ENCODE data around the gene SLC35E1. TPM values are rescaled to one million over a fixed set of nuclear protein-coding genes. Genes with fewer than 3 reads are reported as not detected.
A peak's percentile ranks its signal among the peaks of the same experiment; 100 is the strongest.

Gene SLC35E1
- total RNA-seq, result 10 to 100 TPM; 57.3 to 57.7 TPM

GRCh38 chr19:16572332-16573211, at the start of gene SLC35E1:
Gene SLC35E1, minus strand, starts transcription at chr19:16572415. Its CDS starts 51 bp downstream, at chr19:16572364.
- H3K36me3 Mint-ChIP-seq (ENCODE audit: low read depth), result peaks cover 57% of the 10 kb centered on the region
- H3K4me1 Mint-ChIP-seq, result peaks cover 68% of the 10 kb centered on the region
- H3K9me3 Mint-ChIP-seq, result no peaks in the 10 kb centered on the region
- CTCF ChIA-PET, result interaction anchor here (2.3 kb wide), 1 partner anchor 12 kb away, joined by 13 read pairs; no protein-coding TSS in a partner anchor
- peak within 1 kb of the TSS; percentile 93 for H3K4me3 Mint-ChIP-seq
- H3K27ac Mint-ChIP-seq, result peak within 1 kb of the TSS; percentile 90
- H3K27me3 Mint-ChIP-seq, result no peaks in the 10 kb centered on the region
- DNase-seq, result peak; percentile 93
- POLR2A ChIA-PET, result interaction anchor here (0.6 to 2.6 kb wide), 9 partner anchors 12 to 88 kb away, joined by 3 to 32 read pairs (median 7); partner anchors contain the start of genes CHERP, SMIM7 and TMEM38A

- H3K9me3 Mint-ChIP-seq, result no peaks in the 10 kb centered on the region
- POLR2A ChIA-PET, result no interaction called here
- no peak overlapping the region for H3K27ac Mint-ChIP-seq
- peaks cover 57% of the 10 kb centered on the region for H3K4me1 Mint-ChIP-seq
- DNase-seq, result no peak
- H3K27me3 Mint-ChIP-seq, result no peaks in the 10 kb centered on the region
- CTCF ChIA-PET, result no interaction called here
- no peak overlapping the region for H3K4me3 Mint-ChIP-seq
- H3K36me3 Mint-ChIP-seq (ENCODE audit: low read depth), result peaks cover 14% of the 10 kb centered on the region
Measured at GRCh38 chr19:16621165-16621800, 49.1 kb upstream of the SLC35E1 start.

GRCh38 chr19:16620584-16620983, 48.4 kb upstream of the SLC35E1 start:
- Mint-ChIP-seq H3K27ac (no peak overlapping the region), H3K4me3 (no peak overlapping the region), H3K4me1 (peaks cover 57% of the 10 kb centered on the region), H3K27me3 (no peaks in the 10 kb centered on the region), H3K9me3 (no peaks in the 10 kb centered on the region), H3K36me3 (ENCODE audit: low read depth) (peaks cover 11% of the 10 kb centered on the region)
- DNase-seq, result no peak
- ChIA-PET POLR2A (no interaction called here), CTCF (no interaction called here)

GRCh38 chr19:16620018-16620417, 47.8 kb upstream of the SLC35E1 start:
- no peak overlapping the region for H3K4me3 Mint-ChIP-seq
- no peaks in the 10 kb centered on the region for H3K27me3 Mint-ChIP-seq
- no peak overlapping the region for H3K27ac Mint-ChIP-seq
- no peaks in the 10 kb centered on the region for H3K9me3 Mint-ChIP-seq
- peaks cover 5% of the 10 kb centered on the region for H3K36me3 Mint-ChIP-seq (ENCODE audit: low read depth)
- peaks cover 57% of the 10 kb centered on the region for H3K4me1 Mint-ChIP-seq
- CTCF ChIA-PET, result no interaction called here
- POLR2A ChIA-PET, result interaction anchor here (3.8 kb wide), 1 partner anchor 8 kb away, joined by 23 read pairs; the partner anchor contains the start of gene MED26
- no peak for DNase-seq

GRCh38 chr19:16619457-16619856, 47.2 kb upstream of the SLC35E1 start:
- ChIA-PET CTCF (no interaction called here), POLR2A (interaction anchor here (3.8 kb wide), 1 partner anchor 8 kb away, joined by 23 read pairs; the partner anchor contains the start of gene MED26)
- H3K9me3 Mint-ChIP-seq, result no peaks in the 10 kb centered on the region
- H3K4me3 Mint-ChIP-seq, result no peak overlapping the region
- no peaks in the 10 kb centered on the region for H3K27me3 Mint-ChIP-seq
- peaks cover 55% of the 10 kb centered on the region for H3K4me1 Mint-ChIP-seq
- H3K36me3 Mint-ChIP-seq (ENCODE audit: low read depth), result peaks cover 4% of the 10 kb centered on the region
- no peak for DNase-seq
- no peak overlapping the region for H3K27ac Mint-ChIP-seq

GRCh38 chr19:16618248-16618647, 46.0 kb upstream of the SLC35E1 start:
- Mint-ChIP-seq H3K27ac (no peak overlapping the region), H3K4me3 (no peak overlapping the region), H3K36me3 (ENCODE audit: low read depth) (no peaks in the 10 kb centered on the region), H3K9me3 (no peaks in the 10 kb centered on the region), H3K4me1 (peaks cover 56% of the 10 kb centered on the region), H3K27me3 (no peaks in the 10 kb centered on the region)
- ChIA-PET POLR2A (interaction anchor here (3.8 kb wide), 1 partner anchor 10 kb away, joined by 23 read pairs; the partner anchor contains the start of gene MED26), CTCF (no interaction called here)
- DNase-seq, result no peak

- Mint-ChIP-seq H3K27ac (no peak overlapping the region), H3K4me1 (peaks cover 72% of the 10 kb centered on the region), H3K36me3 (ENCODE audit: low read depth) (no peaks in the 10 kb centered on the region), H3K9me3 (no peaks in the 10 kb centered on the region), H3K4me3 (no peak overlapping the region), H3K27me3 (no peaks in the 10 kb centered on the region)
- no peak for DNase-seq
- CTCF ChIA-PET, result interaction anchor here (1.6 kb wide), 1 partner anchor 29 kb away, joined by 3 read pairs; no protein-coding TSS in a partner anchor
- POLR2A ChIA-PET, result interaction anchor here (1.4 to 2.1 kb wide), 4 partner anchors 9 to 43 kb away, joined by 3 to 11 read pairs (median 6); partner anchors contain the start of gene MED26
Measured at GRCh38 chr19:16615808-16616207, 43.6 kb upstream of the SLC35E1 start.

GRCh38 chr19:16614941-16615340, 42.7 kb upstream of the SLC35E1 start:
- peak overlapping the region; percentile 65 for H3K27ac Mint-ChIP-seq
- no peaks in the 10 kb centered on the region for H3K36me3 Mint-ChIP-seq (ENCODE audit: low read depth)
- H3K4me1 Mint-ChIP-seq, result peaks cover 75% of the 10 kb centered on the region
- no peaks in the 10 kb centered on the region for H3K9me3 Mint-ChIP-seq
- no peaks in the 10 kb centered on the region for H3K27me3 Mint-ChIP-seq
- ChIA-PET CTCF (interaction anchor here (1.6 kb wide), 1 partner anchor 28 kb away, joined by 3 read pairs; no protein-coding TSS in a partner anchor), POLR2A (interaction anchor here (0.5 to 2.1 kb wide), 6 partner anchors 10 to 160 kb away, joined by 3 to 11 read pairs (median 4); partner anchors contain the start of genes MED26 and SLC35E1)
- no peak overlapping the region for H3K4me3 Mint-ChIP-seq
- no peak for DNase-seq

GRCh38 chr19:16613841-16614240, 41.6 kb upstream of the SLC35E1 start:
- ChIA-PET CTCF (no interaction called here), POLR2A (interaction anchor here (1.2 kb wide), 1 partner anchor 41 kb away, joined by 3 read pairs; the partner anchor contains the start of gene SLC35E1)
- Mint-ChIP-seq H3K27ac (no peak overlapping the region), H3K36me3 (ENCODE audit: low read depth) (no peaks in the 10 kb centered on the region), H3K4me1 (peaks cover 68% of the 10 kb centered on the region), H3K27me3 (no peaks in the 10 kb centered on the region), H3K4me3 (no peak overlapping the region), H3K9me3 (no peaks in the 10 kb centered on the region)
- DNase-seq, result no peak

- no peak overlapping the region for H3K27ac Mint-ChIP-seq
- ChIA-PET CTCF (interaction anchor here (1.3 kb wide), 1 partner anchor 25 kb away, joined by 4 read pairs; no protein-coding TSS in a partner anchor), POLR2A (interaction anchor here (0.9 to 1.2 kb wide), 2 partner anchors 28 to 70 kb away, joined by 3 to 4 read pairs; no protein-coding TSS in a partner anchor)
- DNase-seq, result no peak
- no peaks in the 10 kb centered on the region for H3K36me3 Mint-ChIP-seq (ENCODE audit: low read depth)
- no peak overlapping the region for H3K4me3 Mint-ChIP-seq
- no peaks in the 10 kb centered on the region for H3K27me3 Mint-ChIP-seq
- H3K4me1 Mint-ChIP-seq, result peaks cover 72% of the 10 kb centered on the region
- no peaks in the 10 kb centered on the region for H3K9me3 Mint-ChIP-seq
Measured at GRCh38 chr19:16612636-16613035, 40.4 kb upstream of the SLC35E1 start.

- CTCF ChIA-PET, result no interaction called here
- no peak for DNase-seq
- Mint-ChIP-seq H3K27me3 (no peaks in the 10 kb centered on the region), H3K36me3 (ENCODE audit: low read depth) (no peaks in the 10 kb centered on the region), H3K27ac (no peak overlapping the region), H3K9me3 (no peaks in the 10 kb centered on the region), H3K4me3 (no peak overlapping the region), H3K4me1 (peaks cover 65% of the 10 kb centered on the region)
- POLR2A ChIA-PET, result interaction anchor here (0.9 kb wide), 1 partner anchor 16 kb away, joined by 3 read pairs; no protein-coding TSS in a partner anchor
Measured at GRCh38 chr19:16611121-16611520, 38.9 kb upstream of the SLC35E1 start.

GRCh38 chr19:16609511-16610200, 37.4 kb upstream of the SLC35E1 start:
- H3K36me3 Mint-ChIP-seq (ENCODE audit: low read depth), result peaks cover 3% of the 10 kb centered on the region
- H3K27ac Mint-ChIP-seq, result no peak overlapping the region
- ChIA-PET CTCF (interaction anchor here (0.7 kb wide), 3 partner anchors 17 to 396 kb away, joined by 3 to 6 read pairs (median 4); no protein-coding TSS in a partner anchor), POLR2A (interaction anchor here (1.1 to 3.3 kb wide), 3 partner anchors 15 to 22 kb away, joined by 3 to 12 read pairs (median 4); partner anchors contain the start of gene MED26)
- no peaks in the 10 kb centered on the region for H3K9me3 Mint-ChIP-seq
- DNase-seq, result no peak
- peaks cover 54% of the 10 kb centered on the region for H3K4me1 Mint-ChIP-seq
- H3K27me3 Mint-ChIP-seq, result no peaks in the 10 kb centered on the region
- no peak overlapping the region for H3K4me3 Mint-ChIP-seq
